ENCODE results near the gene CGB2. TPM values are rescaled to one million over a fixed set of nuclear protein-coding genes. Genes with fewer than 3 reads are reported as not detected.

Gene CGB2
- total RNA-seq, 4 donors from 2014 or later: not detected

GRCh38 chr19:49014870-49015255 is 16.8 kb upstream of the CGB2 start:
- Histone ChIP-seq H3K27me3 (peaks cover 21% of the 10 kb centered on the region), H3K4me1 (peaks cover 9 to 25% (median 23%) of the 10 kb centered on the region in 4 donors), H3K9me3 (no peaks in the 10 kb centered on the region), H3K27ac (no peak overlapping the region), H3K4me3 (no peak overlapping the region), H3K36me3 (peaks cover 0 to 10% (median 2%) of the 10 kb centered on the region in 4 donors)
- in situ Hi-C loops (cut with MboI; ENCODE audit: low pct_ligation_motif_present in 1 of 4, low pct_unique_long_range_greater_than_20kb in 1 of 4, low sequenced_read_pairs in 3 of 4) (no loop called here), intact Hi-C loops (cut with DNase I; ENCODE audit: low total_unique reads) (no loop called here)
- WGBS, 2 donors (ENCODE audit: low coverage in 1 of 2): 91 to 92% methylated on average over 10 to 18 of the region's 18 CpGs
- no peak for DNase-seq
- TF ChIP-seq EP300 (IDR thresholded peaks at IDR 0.05; ENCODE audit: low read depth): no peak
- TF ChIP-seq POLR2AphosphoS5 (IDR thresholded peaks at IDR 0.05): no peak
- TF ChIP-seq CTCF (IDR thresholded peaks at IDR 0.05): no peak
- no peak for TF ChIP-seq POLR2A (IDR thresholded peaks at IDR 0.05)

GRCh38 chr19:49016067-49016839 is 15.4 kb upstream of the CGB2 start:
- Histone ChIP-seq H3K4me3 (no peak overlapping the region), H3K4me1 (peaks cover 9 to 25% (median 23%) of the 10 kb centered on the region in 4 donors), H3K9me3 (no peaks in the 10 kb centered on the region), H3K27me3 (peaks cover 34% of the 10 kb centered on the region), H3K27ac (no peak overlapping the region), H3K36me3 (peaks cover 0 to 3% (median 0%) of the 10 kb centered on the region in 4 donors)
- in situ Hi-C loops (cut with MboI; ENCODE audit: low pct_ligation_motif_present in 1 of 4, low pct_unique_long_range_greater_than_20kb in 1 of 4, low sequenced_read_pairs in 3 of 4) (no loop called here), intact Hi-C loops (cut with DNase I; ENCODE audit: low total_unique reads) (no loop called here)
- WGBS, 2 donors (ENCODE audit: low coverage in 1 of 2): 89% methylated on average over 16 of the region's 29 CpGs; no CpG with 5 or more reads in 1 of the 2 donors
- no peak for TF ChIP-seq CTCF (IDR thresholded peaks at IDR 0.05)
- no peak for DNase-seq

GRCh38 chr19:49017041-49017665 is 14.5 kb upstream of the CGB2 start, which contains the start of gene LHB:
TSS of gene LHB (minus strand) at chr19:49017091. CDS start at chr19:49017081, 10 bp downstream.
- Histone ChIP-seq H3K36me3 (peaks cover 0 to 3% (median 0%) of the 10 kb centered on the region in 4 donors), H3K27ac (peak within 1 kb of the TSS in 3 of 4 donors; percentile 13 to 25 (median 21)), H3K4me3 (peak within 1 kb of the TSS; percentile 19 to 59 (median 34)), H3K27me3 (peaks cover 39% of the 10 kb centered on the region), H3K9me3 (no peaks in the 10 kb centered on the region), H3K4me1 (peaks cover 9 to 25% (median 23%) of the 10 kb centered on the region in 4 donors)
- no peak for TF ChIP-seq CTCF (IDR thresholded peaks at IDR 0.05)
- no peak for TF ChIP-seq POLR2AphosphoS5 (IDR thresholded peaks at IDR 0.05)
- no peak for TF ChIP-seq EP300 (IDR thresholded peaks at IDR 0.05; ENCODE audit: low read depth)
- TF ChIP-seq POLR2A (IDR thresholded peaks at IDR 0.05): no peak
- in situ Hi-C loops (cut with MboI; ENCODE audit: low pct_ligation_motif_present in 1 of 4, low pct_unique_long_range_greater_than_20kb in 1 of 4, low sequenced_read_pairs in 3 of 4): no loop called here
- 79% methylated on average over 11 of the region's 17 CpGs; no CpG with 5 or more reads in 1 of the 2 donors for WGBS, 2 donors (ENCODE audit: low coverage in 1 of 2)
- no peak for DNase-seq
- intact Hi-C loops (cut with DNase I; ENCODE audit: low total_unique reads): no loop called here

GRCh38 chr19:49017666-49018351 is 13.9 kb upstream of the CGB2 start:
- peak; percentile 49 for DNase-seq
- WGBS, 2 donors (ENCODE audit: low coverage in 1 of 2): 1% methylated on average over 38 of the region's 62 CpGs; no CpG with 5 or more reads in 1 of the 2 donors
- H3K27ac ChIP-seq: peak overlapping the region in 3 of 4 donors; percentile 13 to 25 (median 21)

More at GRCh38 chr19:49017666-49018351, 13.9 kb upstream of the CGB2 start:
- H3K36me3 ChIP-seq: no peaks in the 10 kb centered on the region
- in situ Hi-C loops (cut with MboI; ENCODE audit: low pct_ligation_motif_present in 1 of 4, low pct_unique_long_range_greater_than_20kb in 1 of 4, low sequenced_read_pairs in 3 of 4) (no loop called here), intact Hi-C loops (cut with DNase I; ENCODE audit: low total_unique reads) (no loop called here)
- no peaks in the 10 kb centered on the region for H3K9me3 ChIP-seq
- peak; percentile 19 to 53 (median 40) for TF ChIP-seq CTCF (IDR thresholded peaks at IDR 0.05)
- no peak for TF ChIP-seq EP300 (IDR thresholded peaks at IDR 0.05; ENCODE audit: low read depth)
- TF ChIP-seq POLR2A (IDR thresholded peaks at IDR 0.05): no peak
- TF ChIP-seq POLR2AphosphoS5 (IDR thresholded peaks at IDR 0.05): no peak
- peaks cover 40% of the 10 kb centered on the region for H3K27me3 ChIP-seq
- peak overlapping the region; percentile 19 to 59 (median 34) for H3K4me3 ChIP-seq
- H3K4me1 ChIP-seq: peaks cover 9 to 25% (median 23%) of the 10 kb centered on the region in 4 donors
